Stimulated activated CD8-positive, alpha-beta memory T cell treated with anti-CD3 and anti-CD28 coated beads, Interleukin-2, amount 100 ng/mL, for 1 hour (primary cell): ENCODE data around the gene AJM1.
A peak's percentile ranks its signal among the peaks of the same experiment; 100 is the strongest.
"Not testable (repeated sequence)": the region's sequence is repeated elsewhere in the genome, so short reads cannot be mapped to it uniquely, and the experiment has no call there.

Experiments
- DNase-seq, 2 donors: peaks; one replicate each; pipeline ENCODE4 v3.0.0-alpha.2; 2020; ENCODE audit warnings: low read depth in 2 of 2

The AJM1 gene

DNA sequence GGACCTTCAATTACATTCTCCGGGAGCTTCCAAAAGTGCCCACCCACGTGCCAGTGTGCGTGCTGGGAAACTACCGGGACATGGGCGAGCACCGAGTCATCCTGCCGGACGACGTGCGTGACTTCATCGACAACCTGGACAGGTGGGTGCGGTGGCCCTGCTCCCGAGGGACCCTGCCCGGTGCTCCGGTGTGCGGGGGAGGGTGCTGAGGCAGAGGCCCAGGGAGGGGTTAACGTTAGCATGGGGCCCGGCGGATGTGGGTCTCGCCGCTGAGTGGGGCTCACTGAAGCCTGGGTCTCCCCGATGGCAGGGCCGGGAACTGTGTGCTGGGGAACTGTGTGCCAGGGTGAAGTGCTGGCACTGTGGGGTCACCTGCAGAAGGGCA lies 10.6 kb upstream of the AJM1 start:
- no peak for DNase-seq

DNA sequence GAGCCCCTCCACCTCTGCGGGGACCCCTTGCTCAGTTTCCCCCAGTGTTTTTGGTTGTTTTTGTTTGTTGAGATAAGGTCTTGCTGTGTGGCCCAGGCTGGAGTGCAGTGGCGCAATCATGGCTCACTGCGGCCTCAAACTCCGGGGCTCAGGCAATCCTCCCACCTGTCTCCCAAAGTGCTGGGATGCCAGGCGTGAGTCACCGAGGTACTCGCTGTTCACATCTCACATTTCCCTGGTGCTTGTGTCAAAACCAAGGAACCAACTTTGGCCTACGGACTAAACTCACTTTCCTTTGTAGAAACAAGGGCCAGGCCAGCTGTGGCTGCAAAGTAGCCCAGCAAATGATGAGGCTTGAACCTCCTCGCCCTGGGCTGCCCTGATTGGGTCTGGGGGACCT lies 9.7 kb upstream of the AJM1 start:
- DNase-seq, result no peak

DNA sequence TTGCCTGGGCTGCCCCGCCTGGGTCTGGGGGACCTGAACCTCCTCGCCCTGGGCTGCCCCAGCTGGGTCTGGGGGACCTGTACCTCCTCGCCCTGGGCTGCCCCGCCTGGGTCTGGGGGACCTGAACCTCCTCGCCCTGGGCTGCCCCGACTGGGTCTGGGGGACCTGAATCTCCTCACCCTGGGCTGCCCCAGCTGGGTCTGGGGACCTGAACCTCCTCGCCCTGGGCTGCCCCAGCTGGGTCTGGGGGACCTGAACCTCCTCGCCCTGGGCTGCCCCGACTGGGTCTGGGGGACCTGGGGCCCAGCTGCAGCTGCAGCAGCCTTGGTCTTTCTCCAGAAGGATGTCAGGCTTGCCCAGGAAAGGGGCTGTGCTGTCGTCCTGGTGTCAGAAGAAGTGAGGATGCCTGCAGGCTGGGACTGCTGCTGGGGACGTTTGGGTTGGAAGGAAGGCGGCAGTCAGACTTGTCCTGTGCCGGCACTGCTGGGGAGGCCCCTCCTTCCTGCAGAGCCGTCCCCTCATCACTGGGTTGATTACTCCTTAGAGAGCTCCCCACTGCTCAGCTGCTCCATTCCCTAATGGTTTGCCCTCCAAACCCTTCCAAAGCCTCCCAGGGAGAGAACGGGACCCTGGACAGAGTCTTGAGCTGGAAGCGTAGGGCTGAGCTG lies 8.8 kb upstream of the AJM1 start:
- not testable (repeated sequence) for DNase-seq

GRCh38 chr9:136835162-136835931 lies 6.9 kb upstream of the AJM1 start:
- no peak for DNase-seq

DNA sequence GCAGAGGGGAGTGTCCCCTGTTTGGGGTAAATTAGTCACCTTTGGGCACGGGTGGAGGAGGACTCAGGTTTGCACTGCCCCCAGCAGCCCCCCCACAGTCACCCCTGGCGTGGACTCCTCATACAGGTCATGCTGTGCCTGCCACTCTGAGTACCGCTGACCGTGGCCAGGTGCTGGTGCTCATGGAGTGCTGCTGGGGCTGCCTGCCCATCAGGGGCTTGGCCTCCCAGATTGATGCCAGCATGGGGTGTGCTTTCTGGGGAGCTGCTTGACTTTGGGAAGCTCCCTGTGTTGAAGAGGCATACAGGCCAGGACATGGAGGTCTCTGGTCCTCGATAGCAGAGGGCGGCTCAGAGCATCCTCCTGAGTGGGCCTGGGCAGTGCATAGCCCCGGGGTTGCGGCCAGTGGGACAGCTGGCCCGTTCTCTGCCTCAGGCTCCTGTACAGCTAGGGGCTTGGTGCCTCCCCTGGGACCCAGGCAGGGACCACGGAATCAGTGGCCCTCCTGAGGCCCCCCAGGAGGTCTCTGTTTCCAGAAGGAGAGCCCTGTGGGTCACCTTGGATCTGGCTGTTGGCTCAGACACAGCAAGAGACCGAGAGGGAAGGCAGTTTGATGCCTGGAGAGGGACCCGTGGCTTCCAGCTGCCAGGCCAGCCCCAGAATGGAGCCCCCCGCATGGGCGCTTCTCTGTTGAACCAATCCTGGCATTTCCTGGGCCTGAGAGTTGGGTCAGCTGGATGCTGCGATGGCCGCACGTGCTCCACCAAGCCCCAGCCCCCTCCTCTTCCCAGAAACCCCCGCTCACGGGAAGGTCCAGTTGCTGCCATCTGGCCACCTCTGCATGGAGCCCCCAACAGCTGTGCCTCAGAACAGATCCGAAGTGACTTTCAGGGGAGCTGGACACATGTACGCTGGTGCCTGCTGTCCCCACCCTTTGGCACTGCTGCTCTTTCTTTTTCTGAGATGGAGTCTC lies 6.1 kb upstream of the AJM1 start:
- no peak for DNase-seq

- DNase-seq, result no peak
These were observed 5.0 kb upstream of the AJM1 start for GRCh38 chr9:136837146-136837855.

DNA sequence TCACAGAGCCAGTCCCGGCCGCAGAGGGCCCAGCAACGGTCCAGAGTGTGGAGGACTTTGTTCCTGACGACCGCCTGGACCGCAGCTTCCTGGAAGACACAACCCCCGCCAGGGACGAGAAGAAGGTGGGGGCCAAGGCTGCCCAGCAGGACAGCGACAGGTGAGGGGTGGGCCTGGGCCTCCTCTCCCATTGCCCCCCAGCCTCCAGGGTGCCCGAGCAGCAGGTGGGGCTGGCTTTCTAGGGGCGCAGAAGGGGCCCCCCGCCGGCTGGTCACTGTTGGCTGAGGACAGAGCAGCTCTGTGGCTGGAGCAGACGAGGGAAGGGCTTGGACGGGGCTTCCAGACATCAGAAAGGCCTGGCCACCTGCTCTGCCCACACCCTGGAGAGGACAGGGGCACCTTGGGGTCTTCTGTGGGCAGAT lies 4.4 kb upstream of the AJM1 start:
- DNase-seq, result not testable (repeated sequence)

- no peak for DNase-seq
These were observed 3.7 kb upstream of the AJM1 start for GRCh38 chr9:136838314-136839228.

GRCh38 chr9:136839229-136840139 lies 2.8 kb upstream of the AJM1 start:
- DNase-seq, result no peak

DNA sequence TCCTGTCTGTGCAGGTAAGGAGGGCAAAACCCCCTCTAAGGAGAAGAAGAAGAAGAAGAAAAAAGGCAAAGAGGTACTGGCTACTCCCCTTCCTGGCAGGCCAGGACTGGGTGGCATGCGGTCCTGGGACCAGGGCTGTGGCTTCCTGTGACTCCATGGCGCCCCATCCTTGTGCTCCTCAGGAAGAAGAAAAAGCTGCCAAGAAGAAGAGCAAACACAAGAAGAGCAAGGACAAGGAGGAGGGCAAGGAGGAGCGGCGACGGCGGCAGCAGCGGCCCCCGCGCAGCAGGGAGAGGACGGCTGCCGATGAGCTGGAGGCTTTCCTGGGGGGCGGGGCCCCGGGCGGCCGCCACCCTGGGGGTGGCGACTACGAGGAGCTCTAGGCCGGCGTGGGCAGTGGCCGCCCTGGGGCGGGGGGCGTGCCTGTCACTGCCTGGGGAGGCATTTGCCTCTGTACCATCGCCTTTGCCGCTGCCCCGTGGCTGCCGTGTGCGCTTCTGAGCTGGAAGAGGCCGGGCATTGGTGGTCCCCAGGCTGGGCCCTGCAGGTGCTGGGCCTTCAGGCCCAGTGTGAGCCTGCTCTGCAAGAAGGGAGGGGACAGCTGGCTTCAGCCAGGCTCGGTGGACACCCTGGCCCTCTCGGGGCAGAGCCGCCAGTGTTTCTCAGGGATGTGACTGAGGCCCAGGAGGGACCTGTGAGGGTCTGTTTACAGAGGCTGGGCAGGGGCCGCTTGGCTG lies 2.0 kb upstream of the AJM1 start:
- DNase-seq, result no peak

GRCh38 chr9:136840877-136841645 lies 1.2 kb upstream of the AJM1 start:
- no peak for DNase-seq

DNA sequence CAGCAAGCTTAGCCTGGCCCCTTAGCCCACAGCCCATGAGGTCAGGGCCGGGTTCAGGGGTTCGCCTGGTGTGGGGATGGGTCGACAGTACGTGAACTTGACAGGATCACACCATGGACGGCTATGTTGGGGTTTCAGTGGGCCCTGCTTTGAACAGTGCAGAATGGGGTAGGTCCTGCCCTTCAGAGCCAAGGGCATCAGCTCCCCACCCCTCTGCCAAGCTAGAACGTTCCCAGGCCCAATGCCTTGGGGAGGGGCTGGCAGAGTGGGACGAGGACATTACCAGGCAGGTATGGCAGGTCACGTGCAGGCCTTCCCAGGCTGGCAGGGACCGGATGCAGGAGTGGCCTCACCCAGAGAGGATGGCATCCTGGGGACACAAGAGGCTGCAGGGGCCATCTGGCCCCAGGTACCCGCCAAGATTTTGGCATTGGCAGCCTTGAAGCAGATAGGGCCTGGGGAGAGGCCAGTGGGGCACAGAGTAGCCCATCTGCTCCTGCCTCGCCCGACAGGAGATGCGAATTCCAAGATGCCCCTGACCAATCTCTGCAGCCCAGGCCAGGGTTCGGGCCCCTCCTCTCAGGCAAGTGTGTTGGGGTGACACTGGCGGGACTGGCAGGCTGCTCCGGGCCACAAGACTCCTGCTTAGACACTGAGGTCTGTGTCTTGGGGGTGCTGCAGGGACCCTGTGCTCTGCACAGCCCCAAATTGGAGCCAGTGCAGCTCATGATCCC lies 465 bp upstream of the AJM1 start:
- not testable (repeated sequence) for DNase-seq

DNA sequence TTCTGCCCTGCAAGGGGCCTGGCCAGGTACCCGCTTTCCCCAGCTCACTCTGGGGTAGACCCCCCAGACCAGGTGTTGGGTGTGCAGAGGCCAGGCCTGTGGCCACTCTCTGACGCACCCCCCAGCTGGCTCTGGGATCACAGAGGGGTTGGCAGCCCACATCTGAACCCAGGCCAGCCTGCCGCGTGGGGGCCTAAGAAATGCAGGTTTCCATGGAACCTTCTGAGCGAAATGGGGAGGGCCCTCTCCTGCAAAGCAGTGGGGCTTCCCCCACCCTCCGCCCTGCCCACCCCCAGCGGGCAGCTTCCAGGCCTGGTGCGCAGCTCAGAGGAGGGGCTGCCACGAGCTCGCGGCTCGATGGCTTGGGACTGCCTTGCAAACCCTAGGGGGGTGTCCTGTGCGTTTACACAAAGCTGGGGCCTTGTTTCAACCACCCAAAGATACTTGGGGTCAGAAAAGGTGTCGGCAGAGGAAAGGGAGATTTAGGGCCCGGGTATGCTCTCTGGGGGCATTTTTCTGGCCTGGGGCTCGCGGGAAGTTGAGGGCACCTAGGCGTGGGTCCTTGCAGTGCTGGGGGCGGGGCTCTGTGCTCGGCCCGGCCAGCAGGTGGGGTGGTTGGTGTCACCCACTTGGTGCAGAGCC lies 1.0 kb downstream of the AJM1 start:
- DNase-seq, result not testable (repeated sequence)

DNA sequence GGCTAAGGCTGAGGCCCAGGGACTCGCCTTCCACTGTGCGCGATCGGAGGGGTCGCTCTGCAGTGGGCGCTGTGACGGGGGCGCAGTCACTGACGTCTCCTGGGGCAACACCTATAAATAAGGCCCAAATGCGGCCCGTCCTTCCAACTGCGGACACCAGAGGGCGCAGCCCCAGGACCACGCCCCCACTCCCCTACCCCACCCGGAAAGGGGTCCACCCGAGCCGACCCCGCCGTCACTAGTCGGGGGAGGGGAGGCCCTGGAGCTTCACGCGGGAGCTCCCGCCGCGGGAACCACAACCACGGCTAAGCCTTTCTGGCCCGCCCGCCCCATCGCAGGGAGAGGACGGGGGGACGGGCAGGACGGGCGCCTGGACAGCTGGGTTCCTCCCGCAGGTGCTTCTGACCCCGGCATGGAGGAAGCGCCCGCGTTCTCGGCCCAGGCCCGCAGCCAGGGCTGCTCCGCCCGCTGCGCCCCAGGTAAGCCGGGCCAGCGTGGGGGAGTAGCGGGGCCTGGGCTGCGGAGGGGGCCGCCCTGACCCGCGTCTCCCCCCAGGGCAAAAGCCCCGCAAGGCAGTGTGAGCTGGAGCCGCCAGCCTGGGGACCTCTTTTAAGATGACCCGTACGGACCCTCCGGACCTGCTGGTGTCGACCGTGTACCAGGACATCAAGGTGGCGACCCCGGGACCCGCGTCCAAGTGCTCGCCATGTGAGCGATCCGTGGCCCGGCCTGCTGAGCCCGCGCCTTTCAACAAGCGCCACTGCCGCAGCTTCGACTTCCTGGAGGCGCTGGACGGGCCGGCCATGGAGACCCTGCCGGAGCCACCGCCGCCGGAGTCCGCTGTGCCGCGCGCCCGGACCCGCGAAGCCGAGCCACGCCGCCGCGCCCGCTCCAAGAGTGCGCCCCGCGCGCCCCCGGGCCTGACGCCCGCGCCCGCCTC lies 1.8 kb downstream of the AJM1 start:
- peak; percentile 38 to 42 for DNase-seq

- no peak for DNase-seq
These were observed 2.6 kb downstream of the AJM1 start for GRCh38 chr9:136844761-136845464.
